Esophagus squamous epithelium (tissue), 5 donors: ENCODE results near the gene FOXO6. TPM values are rescaled to one million over a fixed set of nuclear protein-coding genes. Genes with fewer than 3 reads are reported as not detected.
A peak's percentile ranks its signal among the peaks of the same experiment; 100 is the strongest.

ENCODE experiments used
- DNase-seq: peaks from one replicate; lab custom pipeline; 2025; lab: John Stamatoyannopoulos, UW
- H3K27ac ChIP-seq, 4 donors: fragments of 200-600 bp; sonication (generic); one replicate each; pipeline ENCODE4 v1.5.1; 2016 to 2019; ENCODE audit warnings: mild to moderate bottlenecking in 1 of 4
- H3K27me3 ChIP-seq, 4 donors: fragments of 200-600 bp; sonication (generic); 1 replicate in 3 of 4; 2 replicates in 1 of 4; pipeline versions ENCODE4 v1.5.1 to v1.6.0; 2017 to 2021; ENCODE audit warnings: antibody characterized with exemption in 1 of 4
- H3K36me3 ChIP-seq, 3 donors: fragments of 200-600 bp; sonication (generic); one replicate each; pipeline ENCODE4 v1.5.1; 2016 to 2019
- H3K4me1 ChIP-seq, 3 donors: fragments of 200-600 bp; sonication (generic); one replicate each; pipeline ENCODE4 v1.5.1; 2017 to 2019
- H3K4me3 ChIP-seq, 4 donors: fragments of 200-600 bp; sonication (generic); 1 replicate in 3 of 4; 2 replicates in 1 of 4; pipeline ENCODE4 v1.5.1; 2016 to 2019; ENCODE audit warnings: mild to moderate bottlenecking in 2 of 4, moderate library complexity in 1 of 4
- H3K9me3 ChIP-seq, 3 donors: fragments of 200-600 bp; sonication (generic); one replicate each; pipeline ENCODE4 v1.5.1; 2016 to 2019
- CTCF ChIP-seq, 6 experiments: fragments of 450-650 bp in 4 of 6; fragments of 200-600 bp in 2 of 6; sonication (generic) in 2 of 6; IDR thresholded peaks; one replicate each; pipeline ENCODE4 v1.5.1; 2016 to 2019; ENCODE audit warnings: antibody characterized with exemption in 6 of 6, mild to moderate bottlenecking in 4 of 6, moderate library complexity in 4 of 6
- POLR2A ChIP-seq, 4 donors: fragments of 450-650 bp; IDR thresholded peaks; one replicate each; pipeline ENCODE4 v1.6.1; 2017; ENCODE audit warnings: antibody characterized with exemption in 4 of 4, mild to moderate bottlenecking in 4 of 4, moderate library complexity in 3 of 4
- WGBS, 2 donors: methylation state at CpG; one replicate each; pipeline ENCODE4 v1.1.5; 2018; 5-methylcytosine and 5-hydroxymethylcytosine counted together
- intact Hi-C: fragments of 100-400 bp; cut with DNase I; formaldehyde crosslinking; loops from one replicate; pipeline ENCODE4 v1.15.0; 2022
- total RNA-seq, 4 donors: library from RNA; depleted of rRNA; stranded (reverse); fragments of >200 nt; gene quantifications; one replicate each; pipeline ENCODE4 v1.1.0, GENCODE V29; 2016
- donor health status: DM: yes; HTN: yes; CAD: no.

Gene FOXO6
- total RNA-seq, 4 donors from 2014 or later: 0.18 to 0.53 (median 0.38) TPM; not detected in 1

GRCh38 chr1:41416552-41417334 lies 55.5 kb downstream of the FOXO6 start:
- peaks cover 4 to 63% (median 19%) of the 10 kb centered on the region in 3 donors for H3K4me1 ChIP-seq
- no peaks in the 10 kb centered on the region for H3K36me3 ChIP-seq
- WGBS, 2 donors: 53 to 60% methylated on average over 10 to 12 of the region's 18 CpGs
- H3K27me3 ChIP-seq: no peaks in the 10 kb centered on the region
- H3K27ac ChIP-seq: peak overlapping the region in 1 of 4 donors; percentile 90
- H3K4me3 ChIP-seq: no peak overlapping the region
- peaks cover 0 to 4% (median 0%) of the 10 kb centered on the region in 3 donors for H3K9me3 ChIP-seq
- TF ChIP-seq CTCF (IDR thresholded peaks at IDR 0.05) (peak; percentile 63 to 92 (median 90)), POLR2A (IDR thresholded peaks at IDR 0.05) (no peak)
- DNase-seq: no peak
- intact Hi-C loops: loop anchor here (5.0 kb wide), 1 partner anchor 149 kb away; no protein-coding TSS in a partner anchor

- intact Hi-C loops: loop anchor here (5.0 kb wide), 1 partner anchor 150 kb away; no protein-coding TSS in a partner anchor
- Histone ChIP-seq H3K27ac (peak overlapping the region in 1 of 4 donors; percentile 90), H3K4me1 (peaks cover 4 to 63% (median 19%) of the 10 kb centered on the region in 3 donors), H3K4me3 (no peak overlapping the region), H3K36me3 (no peaks in the 10 kb centered on the region), H3K9me3 (no peaks in the 10 kb centered on the region), H3K27me3 (no peaks in the 10 kb centered on the region)
- TF ChIP-seq CTCF (IDR thresholded peaks at IDR 0.05) (peak in 1 of 6 experiments; percentile 19), POLR2A (IDR thresholded peaks at IDR 0.05) (no peak)
- WGBS, 2 donors: 17 to 38% methylated on average over 1 of the region's 1 CpG
- no peak for DNase-seq
These were observed 56.1 kb downstream of the FOXO6 start for GRCh38 chr1:41417335-41417682.

GRCh38 chr1:41417746-41418145 lies 56.5 kb downstream of the FOXO6 start:
- Histone ChIP-seq H3K4me1 (peaks cover 4 to 61% (median 19%) of the 10 kb centered on the region in 3 donors), H3K36me3 (no peaks in the 10 kb centered on the region), H3K9me3 (no peaks in the 10 kb centered on the region), H3K27me3 (no peaks in the 10 kb centered on the region), H3K4me3 (no peak overlapping the region), H3K27ac (peak overlapping the region in 3 of 4 donors; percentile 90 to 93 (median 93))
- 61 to 76% methylated on average over 6 of the region's 6 CpGs for WGBS, 2 donors
- intact Hi-C loops: loop anchor here (5.0 kb wide), 1 partner anchor 150 kb away; no protein-coding TSS in a partner anchor
- no peak for DNase-seq
- TF ChIP-seq POLR2A (IDR thresholded peaks at IDR 0.05) (no peak), CTCF (IDR thresholded peaks at IDR 0.05) (no peak)

GRCh38 chr1:41418857-41419583 lies 57.8 kb downstream of the FOXO6 start:
- intact Hi-C loops: loop anchor here (5.0 kb wide), 1 partner anchor 152 kb away; no protein-coding TSS in a partner anchor

More at GRCh38 chr1:41418857-41419583, 57.8 kb downstream of the FOXO6 start:
- H3K4me1 ChIP-seq: peaks cover 4 to 65% (median 19%) of the 10 kb centered on the region in 3 donors
- no peak overlapping the region for H3K4me3 ChIP-seq
- DNase-seq: peak; percentile 7
- no peaks in the 10 kb centered on the region for H3K36me3 ChIP-seq
- H3K27me3 ChIP-seq: no peaks in the 10 kb centered on the region
- H3K27ac ChIP-seq: peak overlapping the region; percentile 83 to 93 (median 92)
- TF ChIP-seq CTCF (IDR thresholded peaks at IDR 0.05) (peak in 2 of 6 experiments; percentile 13 to 35), POLR2A (IDR thresholded peaks at IDR 0.05) (no peak)
- H3K9me3 ChIP-seq: no peaks in the 10 kb centered on the region
- WGBS, 2 donors: 47 to 50% methylated on average over 2 to 6 of the region's 16 CpGs
